HAP-1 (cell line): ENCODE data around the gene RASGRP1.

Source experiments
- DNase-seq, 2 experiments: peaks; one replicate each; pipeline ENCODE4 v3.0.0-alpha.2; 2016 to 2020; ENCODE audit warnings: low spot score in 2 of 2
- H3K27me3 ChIP-seq: fragments of 250-450 bp; sonication (Bioruptor Pico); 2 replicates; pipeline ENCODE4 v1.5.1; 2020; ENCODE audit warnings: low read depth, mild to moderate bottlenecking, moderate library complexity
- H3K36me3 ChIP-seq: fragments of 250-450 bp; sonication (Bioruptor Pico); replicated peaks from 2 replicates; pipeline ENCODE4 v1.5.1; 2020; ENCODE audit warnings: mild to moderate bottlenecking
- H3K4me1 ChIP-seq: fragments of 250-450 bp; sonication (Bioruptor Pico); 2 replicates; pipeline ENCODE4 v1.5.1; 2020; ENCODE audit warnings: mild to moderate bottlenecking
- H3K4me3 ChIP-seq: fragments of 250-450 bp; sonication (Bioruptor Pico); 2 replicates; pipeline ENCODE4 v1.5.1; 2020; ENCODE audit warnings: mild to moderate bottlenecking, moderate library complexity
- H3K9me3 ChIP-seq: fragments of 250-450 bp; sonication (Bioruptor Pico); 2 replicates; pipeline ENCODE4 v1.5.1; 2020; ENCODE audit warnings: mild to moderate bottlenecking, moderate library complexity
- in situ Hi-C: fragments of 300-500 bp; cut with MboI; formaldehyde crosslinking; loops from 3 replicates; pipeline ENCODE4 v1.14.3; 2020; ENCODE audit warnings: low sequenced_read_pairs, inconsistent platforms, mixed read lengths

Gene RASGRP1

DNA sequence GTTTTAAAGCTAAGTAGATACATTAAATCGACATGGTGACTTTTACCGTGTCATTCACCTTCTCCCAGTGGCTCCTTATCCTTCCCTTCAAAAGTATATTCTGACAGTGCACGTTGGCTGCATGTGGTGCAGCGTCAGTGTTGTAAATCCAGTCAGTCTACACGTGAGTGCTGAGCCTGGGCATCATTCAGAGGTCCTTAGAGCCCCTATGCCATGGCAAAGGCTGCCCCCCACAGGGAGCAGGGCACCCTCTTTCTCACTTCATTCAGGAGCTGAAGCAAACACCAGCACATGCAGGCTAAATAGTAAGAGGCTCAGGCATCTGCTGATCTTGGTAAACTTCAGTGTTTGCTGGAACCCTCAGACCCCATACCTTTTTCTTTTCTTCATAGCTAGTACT is 43.3 kb downstream of the RASGRP1 start:
- Histone ChIP-seq H3K27me3 (no peaks in the 10 kb centered on the region), H3K9me3 (no peaks in the 10 kb centered on the region), H3K36me3 (no peaks in the 10 kb centered on the region), H3K4me3 (no peak overlapping the region), H3K4me1 (no peaks in the 10 kb centered on the region)
- in situ Hi-C loops, result no loop called here
- no peak for DNase-seq

DNA sequence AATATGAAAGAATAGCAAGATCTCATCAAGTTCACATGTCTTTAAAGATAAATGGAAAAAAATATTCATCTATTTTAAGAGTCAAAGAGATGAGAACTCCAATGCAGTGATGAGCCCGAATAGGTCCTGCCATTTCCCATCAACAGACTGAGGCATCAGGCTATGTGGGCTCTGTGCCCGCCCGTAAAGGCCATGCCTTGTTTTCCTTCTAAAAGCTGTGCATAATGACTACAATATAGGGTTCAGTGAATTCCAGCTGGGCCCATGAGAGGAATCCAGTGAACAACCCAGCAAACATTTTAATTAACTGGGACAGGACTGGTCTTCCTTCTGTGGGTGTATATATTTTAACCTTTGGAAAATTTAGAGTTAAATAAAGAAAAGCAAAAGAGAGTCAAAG is 44.6 kb downstream of the RASGRP1 start:
- H3K4me1 ChIP-seq, result no peaks in the 10 kb centered on the region
- no peaks in the 10 kb centered on the region for H3K9me3 ChIP-seq
- no peak for DNase-seq
- H3K27me3 ChIP-seq, result no peaks in the 10 kb centered on the region
- H3K36me3 ChIP-seq, result no peaks in the 10 kb centered on the region
- in situ Hi-C loops, result no loop called here
- no peak overlapping the region for H3K4me3 ChIP-seq

DNA sequence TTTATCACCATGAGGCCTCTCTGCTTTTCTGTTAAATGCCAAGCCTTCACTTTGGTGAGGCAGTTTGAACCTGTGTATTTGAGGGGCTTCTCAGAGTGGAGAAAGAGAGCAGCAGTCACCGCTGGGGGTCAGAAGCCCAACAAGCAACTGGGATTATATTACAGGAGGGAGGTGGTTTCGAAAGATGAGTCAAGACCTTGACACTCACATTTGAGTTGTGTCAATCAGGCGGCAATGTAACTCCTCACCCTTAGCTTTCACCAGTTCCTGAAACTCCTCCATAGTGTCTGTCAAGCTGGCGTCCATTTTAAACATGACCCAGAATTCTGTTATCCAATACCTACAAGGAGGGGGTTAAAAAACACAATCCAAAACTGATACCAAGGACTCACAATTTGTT is 46.5 kb downstream of the RASGRP1 start:
- Histone ChIP-seq H3K27me3 (no peaks in the 10 kb centered on the region), H3K9me3 (no peaks in the 10 kb centered on the region), H3K4me1 (no peaks in the 10 kb centered on the region), H3K4me3 (no peak overlapping the region), H3K36me3 (no peaks in the 10 kb centered on the region)
- DNase-seq, result no peak
- in situ Hi-C loops, result no loop called here

DNA sequence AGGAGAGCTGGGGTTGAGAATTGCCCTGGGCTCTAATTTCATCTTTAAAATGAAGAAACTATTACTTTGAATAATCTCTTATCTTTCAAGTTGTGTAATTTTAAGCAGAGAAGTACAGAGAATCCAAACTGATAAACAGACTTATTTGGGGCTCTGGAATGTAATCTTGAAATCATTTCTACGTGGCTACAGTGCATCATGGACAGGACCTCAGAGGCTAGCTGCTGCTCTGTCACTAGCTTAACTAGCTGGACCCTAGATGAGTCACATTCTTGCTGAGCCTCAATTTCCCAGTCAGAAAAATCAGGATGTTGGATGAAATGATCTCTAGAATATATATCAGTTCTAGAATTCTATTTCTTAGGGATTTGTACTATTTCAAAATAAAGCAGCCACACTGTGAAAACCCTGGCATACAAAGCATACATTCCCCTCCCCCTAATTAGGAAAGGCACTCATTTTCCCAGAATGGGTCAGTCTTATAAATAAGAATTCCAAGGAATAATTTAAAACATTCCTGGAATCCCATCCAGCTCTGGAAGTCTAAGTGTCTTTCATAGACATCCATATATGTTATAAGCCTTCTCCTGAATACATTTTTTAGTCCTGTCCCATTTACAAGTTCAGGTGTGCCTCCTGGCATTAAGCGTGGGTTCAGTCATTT is 47.2 kb downstream of the RASGRP1 start:
- DNase-seq, result no peak
- Histone ChIP-seq H3K4me3 (no peak overlapping the region), H3K27me3 (no peaks in the 10 kb centered on the region), H3K36me3 (no peaks in the 10 kb centered on the region), H3K4me1 (no peaks in the 10 kb centered on the region), H3K9me3 (no peaks in the 10 kb centered on the region)
- in situ Hi-C loops, result no loop called here

DNA sequence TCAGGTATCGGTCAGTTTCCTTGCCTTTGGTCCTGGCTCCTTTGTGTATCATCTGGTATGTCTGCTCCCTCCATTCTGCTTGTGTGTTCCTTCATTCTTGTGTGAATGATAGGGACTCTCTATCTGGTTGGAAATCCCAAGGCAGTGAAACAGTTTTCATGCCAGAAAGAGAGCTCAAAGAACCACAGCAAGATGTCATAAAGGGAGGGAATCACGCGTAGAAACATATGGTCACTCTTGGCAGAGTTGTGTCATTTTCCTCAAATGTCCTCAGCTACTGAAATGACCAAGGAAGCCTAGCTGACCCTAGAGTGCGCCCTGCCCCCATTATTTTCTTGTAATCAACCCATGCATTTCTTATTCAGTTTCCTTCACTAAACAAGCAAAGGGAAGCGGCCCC is 48.0 kb downstream of the RASGRP1 start:
- no peak overlapping the region for H3K4me3 ChIP-seq
- H3K27me3 ChIP-seq, result no peaks in the 10 kb centered on the region
- no peak for DNase-seq
- H3K4me1 ChIP-seq, result no peaks in the 10 kb centered on the region
- H3K36me3 ChIP-seq, result no peaks in the 10 kb centered on the region
- in situ Hi-C loops, result no loop called here
- H3K9me3 ChIP-seq, result no peaks in the 10 kb centered on the region

DNA sequence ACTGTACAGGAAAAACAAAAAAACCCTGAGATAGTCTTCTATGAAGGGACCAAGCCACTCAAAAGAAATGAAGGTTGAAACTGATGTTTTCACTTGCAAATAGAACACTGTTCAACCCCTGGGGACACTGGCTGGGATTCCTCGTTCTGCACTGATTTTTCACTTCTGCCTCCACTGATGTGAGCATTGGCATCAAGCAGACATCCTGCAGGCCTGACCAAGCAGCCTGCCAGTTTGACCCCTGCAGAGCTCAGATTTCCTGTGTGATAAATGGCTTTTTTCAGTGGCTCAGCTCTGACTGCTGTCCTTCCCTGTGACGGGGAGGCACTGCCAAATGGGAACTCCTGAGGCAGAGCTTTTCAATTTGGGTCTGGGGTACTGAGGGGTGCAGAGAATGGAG is 50.0 kb downstream of the RASGRP1 start:
- in situ Hi-C loops, result no loop called here
- H3K9me3 ChIP-seq, result no peaks in the 10 kb centered on the region
- no peak for DNase-seq
- H3K4me3 ChIP-seq, result no peak overlapping the region
- no peaks in the 10 kb centered on the region for H3K4me1 ChIP-seq
- H3K36me3 ChIP-seq, result no peaks in the 10 kb centered on the region
- H3K27me3 ChIP-seq, result no peaks in the 10 kb centered on the region

DNA sequence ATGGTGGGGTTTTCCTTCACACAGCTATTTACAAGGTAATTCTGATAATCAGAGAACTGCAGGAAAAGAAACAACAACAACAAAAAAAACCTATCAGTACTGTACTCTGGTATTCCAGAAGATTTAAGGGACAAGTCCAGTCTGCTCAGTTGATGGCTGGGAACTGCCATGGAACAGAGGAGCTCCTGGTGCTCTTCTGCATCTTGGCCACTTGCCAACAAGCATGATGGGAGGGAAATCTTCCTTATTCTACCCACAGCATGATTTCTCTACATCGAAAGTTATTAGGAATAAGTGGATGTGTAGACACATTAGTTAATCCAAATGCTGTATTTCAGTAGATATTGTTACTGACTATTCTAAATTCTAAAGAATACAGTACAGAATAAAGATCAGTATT is 51.7 kb downstream of the RASGRP1 start:
- H3K27me3 ChIP-seq, result no peaks in the 10 kb centered on the region
- H3K4me3 ChIP-seq, result no peak overlapping the region
- no peaks in the 10 kb centered on the region for H3K4me1 ChIP-seq
- DNase-seq, result no peak
- no peaks in the 10 kb centered on the region for H3K36me3 ChIP-seq
- no peaks in the 10 kb centered on the region for H3K9me3 ChIP-seq
- in situ Hi-C loops, result no loop called here

DNA sequence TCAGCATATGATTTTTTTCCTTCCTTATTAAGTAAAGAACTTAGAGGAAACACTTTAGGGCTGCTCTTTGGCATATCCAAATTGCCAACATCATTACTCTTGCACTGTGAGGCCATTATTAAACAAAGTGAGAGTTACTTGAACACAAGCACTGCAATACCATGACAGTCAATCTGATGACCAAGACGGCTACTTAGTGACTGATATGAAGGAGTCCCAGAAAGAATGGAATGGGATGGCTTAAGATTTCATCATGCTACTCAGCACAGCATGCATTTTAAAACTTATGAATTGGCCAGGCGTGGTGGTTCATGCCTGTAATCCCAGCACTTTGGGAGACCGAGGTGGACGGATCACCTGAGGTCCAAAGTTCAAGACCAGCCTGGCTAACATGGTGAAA is 55.5 kb downstream of the RASGRP1 start:
- DNase-seq, result no peak
- no peaks in the 10 kb centered on the region for H3K27me3 ChIP-seq
- no peaks in the 10 kb centered on the region for H3K36me3 ChIP-seq
- no peaks in the 10 kb centered on the region for H3K9me3 ChIP-seq
- no peak overlapping the region for H3K4me3 ChIP-seq
- no peaks in the 10 kb centered on the region for H3K4me1 ChIP-seq
- in situ Hi-C loops, result no loop called here

DNA sequence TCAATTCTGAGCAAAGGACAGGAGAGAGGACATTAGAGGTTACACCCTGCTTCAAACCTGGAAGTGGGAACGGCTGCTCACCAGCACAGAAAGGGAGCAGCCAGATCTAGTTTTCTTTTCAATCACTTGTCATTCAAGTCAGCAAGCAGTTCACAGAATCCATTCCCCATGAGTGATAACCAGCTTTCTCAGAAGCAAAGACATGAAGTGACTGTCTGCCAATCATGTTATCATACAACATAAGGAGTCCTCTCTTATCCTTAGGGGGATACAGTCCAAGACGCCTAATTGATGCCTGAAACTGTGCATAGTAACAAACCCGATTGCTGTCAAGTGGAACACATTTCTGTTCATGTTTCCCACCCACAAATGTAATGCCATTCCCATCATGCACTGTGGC is 56.0 kb downstream of the RASGRP1 start:
- H3K27me3 ChIP-seq, result no peaks in the 10 kb centered on the region
- H3K9me3 ChIP-seq, result no peaks in the 10 kb centered on the region
- H3K36me3 ChIP-seq, result no peaks in the 10 kb centered on the region; the same call in 1 of the 2 replicates
- DNase-seq, result no peak
- in situ Hi-C loops, result no loop called here
- no peak overlapping the region for H3K4me3 ChIP-seq
- H3K4me1 ChIP-seq, result no peaks in the 10 kb centered on the region

DNA sequence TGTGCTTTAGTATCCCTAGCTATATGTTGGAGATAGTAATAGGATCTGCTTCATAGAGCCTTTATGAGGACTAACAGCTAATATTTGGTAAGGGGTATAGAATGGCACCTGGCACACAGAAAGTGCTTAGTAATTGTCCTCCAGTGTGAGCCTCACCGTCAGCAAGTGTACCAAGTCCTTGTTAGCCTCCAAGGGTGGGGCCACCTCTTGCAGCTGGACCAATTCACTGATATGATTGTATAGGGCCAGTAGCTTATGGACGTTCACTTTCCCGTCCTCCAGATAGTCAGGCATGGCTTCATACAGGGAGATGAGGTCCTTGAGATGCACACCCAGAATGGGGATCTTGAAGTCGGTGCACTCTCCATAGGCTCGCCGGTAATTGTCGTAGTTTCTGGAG is 57.0 kb downstream of the RASGRP1 start:
- Histone ChIP-seq H3K36me3 (peaks cover 4% of the 10 kb centered on the region; the same call in 1 of the 2 replicates), H3K27me3 (no peaks in the 10 kb centered on the region), H3K4me1 (no peaks in the 10 kb centered on the region), H3K9me3 (no peaks in the 10 kb centered on the region), H3K4me3 (no peak overlapping the region)
- in situ Hi-C loops, result no loop called here
- DNase-seq, result no peak

DNA sequence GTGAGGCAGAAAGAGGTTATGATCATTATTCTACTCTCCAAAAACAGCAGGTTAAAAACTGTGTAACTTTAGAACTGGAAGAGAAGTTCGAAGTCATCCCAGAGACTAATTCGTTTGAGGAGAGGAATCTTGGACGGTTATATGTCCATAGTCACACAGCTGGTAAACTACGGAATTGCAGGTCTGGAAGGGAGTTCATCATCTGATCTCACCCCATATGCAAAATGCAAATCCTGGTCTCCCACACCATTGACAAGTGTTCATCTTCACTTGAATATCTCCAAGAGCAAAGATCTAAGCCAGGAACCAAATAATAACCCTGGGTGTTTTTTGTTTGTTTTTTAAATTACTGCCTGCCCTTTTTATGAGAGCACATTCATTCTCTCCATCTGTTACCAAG is 57.6 kb downstream of the RASGRP1 start:
- no peaks in the 10 kb centered on the region for H3K27me3 ChIP-seq
- H3K36me3 ChIP-seq, result peaks cover 8% of the 10 kb centered on the region; the same call in 1 of the 2 replicates
- H3K9me3 ChIP-seq, result no peaks in the 10 kb centered on the region
- in situ Hi-C loops, result no loop called here
- H3K4me3 ChIP-seq, result no peak overlapping the region
- DNase-seq, result no peak
- H3K4me1 ChIP-seq, result no peaks in the 10 kb centered on the region

DNA sequence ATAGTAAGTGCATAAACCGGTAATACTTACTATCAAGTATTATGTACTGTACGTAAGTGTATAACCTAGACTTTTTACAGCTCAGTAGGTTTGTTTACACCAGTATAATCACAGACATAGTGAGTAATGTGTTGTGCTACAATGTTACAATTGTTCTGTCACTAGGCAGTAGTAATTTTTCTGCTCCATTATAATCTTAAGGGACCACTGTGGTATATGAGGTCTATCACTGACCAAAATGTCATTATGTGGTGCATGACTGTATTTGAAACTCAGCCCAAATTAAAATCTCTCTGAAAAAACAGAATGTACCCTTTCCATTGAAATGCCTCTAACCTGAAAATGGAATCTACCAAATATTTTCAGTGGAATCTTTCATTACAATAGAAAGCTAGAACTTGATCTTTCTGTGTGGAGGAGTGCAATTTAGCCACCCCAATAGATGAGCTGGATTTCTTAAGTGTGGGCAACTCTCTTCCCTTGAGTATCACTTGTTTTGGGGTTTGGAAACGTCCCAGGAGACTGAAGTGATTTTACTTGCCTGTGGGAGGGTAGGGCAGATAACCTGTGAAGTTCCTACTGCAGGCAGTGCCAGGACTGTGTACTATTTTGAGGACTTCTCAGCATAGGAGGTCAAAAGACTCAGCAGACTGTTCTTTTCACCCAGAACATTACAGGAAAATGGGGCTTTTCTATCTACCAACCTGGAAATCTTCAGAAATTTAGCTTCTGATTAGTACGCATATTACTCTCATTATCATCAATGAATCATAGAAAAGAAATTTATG is 59.7 kb downstream of the RASGRP1 start:
- in situ Hi-C loops, result no loop called here
- H3K4me3 ChIP-seq, result no peak overlapping the region
- no peak for DNase-seq
- H3K9me3 ChIP-seq, result no peaks in the 10 kb centered on the region
- no peaks in the 10 kb centered on the region for H3K27me3 ChIP-seq
- peaks cover 8% of the 10 kb centered on the region; the same call in 1 of the 2 replicates for H3K36me3 ChIP-seq
- H3K4me1 ChIP-seq, result no peaks in the 10 kb centered on the region

DNA sequence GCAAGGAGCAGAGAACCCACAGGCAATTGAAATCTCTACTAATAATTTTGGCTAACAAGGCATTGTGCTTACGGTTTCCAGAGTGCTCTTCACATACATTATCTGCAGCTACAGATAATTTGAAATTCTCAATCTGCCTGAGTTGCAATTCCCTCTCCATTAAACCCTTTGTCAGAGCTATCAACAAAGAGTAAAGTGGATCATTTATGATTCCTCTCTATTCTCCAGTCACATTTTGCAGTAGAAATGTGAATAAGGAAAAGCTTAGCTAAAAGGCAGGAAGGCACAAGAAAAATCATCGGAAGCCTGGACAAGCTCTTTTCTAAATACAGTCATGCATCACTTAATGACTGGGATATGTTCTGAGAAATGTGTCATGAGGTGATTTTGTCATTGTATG is 61.1 kb downstream of the RASGRP1 start:
- H3K9me3 ChIP-seq, result no peaks in the 10 kb centered on the region
- no peak overlapping the region for H3K4me3 ChIP-seq
- no peaks in the 10 kb centered on the region for H3K4me1 ChIP-seq
- in situ Hi-C loops, result no loop called here
- no peaks in the 10 kb centered on the region for H3K27me3 ChIP-seq
- no peak for DNase-seq
- peaks cover 8% of the 10 kb centered on the region; the same call in 1 of the 2 replicates for H3K36me3 ChIP-seq

DNA sequence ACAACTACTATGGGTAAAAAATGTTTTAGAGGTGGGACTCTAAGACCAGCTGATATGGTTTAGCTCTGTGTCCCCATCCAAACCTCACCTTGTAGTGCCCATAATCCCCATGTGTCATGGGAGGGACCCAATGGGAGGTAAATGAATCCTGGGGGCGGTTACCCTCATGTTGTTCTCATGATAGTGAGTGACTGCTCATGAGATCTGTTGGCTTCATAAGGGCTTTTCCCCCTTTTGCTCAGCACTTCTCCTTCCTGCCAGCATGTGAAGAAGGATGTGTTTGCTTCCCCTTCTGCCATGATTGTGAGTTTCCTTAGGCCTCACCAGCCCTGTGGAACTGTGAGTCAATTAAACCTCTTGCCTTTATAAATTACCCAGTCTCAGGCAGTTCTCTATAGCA is 65.0 kb downstream of the RASGRP1 start:
- Histone ChIP-seq H3K4me3 (no peak overlapping the region), H3K4me1 (no peaks in the 10 kb centered on the region), H3K36me3 (peaks cover 8% of the 10 kb centered on the region), H3K27me3 (no peaks in the 10 kb centered on the region), H3K9me3 (no peaks in the 10 kb centered on the region)
- DNase-seq, result no peak
- in situ Hi-C loops, result no loop called here
